Activated CD4-positive, alpha-beta T cell treated with anti-CD3 and anti-CD28 coated beads, Interleukin-2, Interleukin-6, amounts not matched to agents 100 ng/mL and 50 ng/mL, durations not matched to agents 16 hours and 8 hours (primary cell): ENCODE measurements around the gene RNF32.
"Not testable (repeated sequence)": the region's sequence is repeated elsewhere in the genome, so short reads cannot be mapped to it uniquely, and the experiment has no call there.

Source experiments
- DNase-seq: peaks from one replicate; pipeline ENCODE4 v3.0.0-alpha.2; 2020

Gene RNF32

DNA sequence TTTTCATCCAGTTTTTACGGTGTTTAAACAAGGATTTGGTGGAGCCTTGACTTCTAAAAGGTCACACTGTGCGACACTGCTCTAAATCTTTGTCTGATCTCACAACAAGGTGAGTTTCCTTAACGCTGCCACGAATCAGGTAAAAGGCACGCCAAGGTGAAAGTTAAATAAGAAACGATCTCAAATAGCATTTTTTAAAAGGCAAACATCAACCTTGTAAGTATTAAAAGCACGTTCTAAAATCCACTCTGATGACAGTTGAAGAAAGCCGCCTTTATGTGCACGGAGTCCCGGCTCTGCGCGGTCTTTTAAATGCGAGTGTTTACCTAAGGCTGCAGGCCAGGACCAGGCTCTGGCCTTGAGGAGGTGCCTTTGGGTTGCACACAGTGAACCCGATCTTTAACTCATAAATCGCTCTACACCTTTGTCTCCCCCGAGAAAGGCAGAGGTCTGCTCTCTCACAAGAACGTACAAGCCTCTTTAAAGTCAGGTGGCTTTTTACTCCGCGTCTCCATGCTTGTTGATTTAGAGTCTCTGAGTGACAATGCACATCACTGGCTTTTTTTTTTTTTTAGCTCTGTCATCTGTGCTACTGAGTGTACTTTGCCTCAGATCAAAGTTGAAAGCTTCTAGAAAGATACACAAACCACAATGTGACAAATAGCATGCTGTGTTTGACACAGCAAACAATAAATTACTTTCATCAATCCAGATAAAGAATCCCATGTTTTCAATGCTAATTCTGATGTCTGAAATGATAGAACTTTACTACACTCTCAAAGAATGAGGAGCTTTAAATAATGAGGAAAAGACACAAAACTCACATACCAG, 25.9 kb upstream of the RNF32 start:
- no peak for DNase-seq

DNA sequence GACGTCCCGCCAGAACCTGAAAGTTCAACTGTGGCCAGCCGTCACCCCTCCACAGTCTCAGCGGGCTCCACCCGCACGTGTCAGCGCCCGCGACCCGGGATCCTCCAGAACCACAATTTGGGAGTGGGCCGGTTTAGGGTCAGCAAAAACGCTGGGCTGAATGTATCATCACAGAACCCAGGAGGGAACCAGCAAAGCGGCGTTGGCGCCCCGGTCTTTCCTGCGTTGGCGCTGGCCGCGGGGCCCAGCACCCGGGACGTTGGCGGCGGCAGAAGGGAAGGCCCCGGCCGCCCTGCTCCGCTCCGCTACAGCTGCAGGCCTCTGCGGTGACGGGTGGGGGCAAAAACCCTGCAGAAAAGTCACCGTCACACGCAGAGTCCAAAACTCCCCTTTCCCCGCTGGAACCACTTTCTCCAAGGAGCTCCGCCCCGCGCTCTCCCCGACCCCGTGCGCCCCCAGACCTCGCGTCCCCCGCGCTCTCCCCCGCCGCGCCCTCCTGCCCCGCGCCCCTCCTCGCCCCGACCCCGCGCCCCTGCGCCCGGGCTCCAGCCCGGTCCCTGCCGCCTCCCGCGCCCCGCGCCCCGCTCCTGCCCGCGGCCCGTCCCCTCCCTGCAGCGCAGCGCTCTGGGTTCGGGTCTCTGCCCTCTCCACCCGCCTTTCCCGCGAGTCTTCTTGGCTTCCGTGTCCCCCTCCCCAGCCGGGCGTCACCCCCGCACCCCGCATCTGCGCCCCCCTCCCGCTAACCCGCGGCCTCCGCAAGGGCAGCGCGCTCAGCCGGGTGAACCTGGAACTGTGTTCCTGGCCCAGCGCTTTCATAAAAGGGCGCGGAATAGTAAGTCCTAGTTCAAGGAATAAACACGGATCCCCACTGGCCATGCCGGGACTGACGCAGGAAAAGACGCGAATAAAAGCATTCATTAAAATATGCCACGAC, 24.0 kb upstream of the RNF32 start:
- DNase-seq = no peak

DNA sequence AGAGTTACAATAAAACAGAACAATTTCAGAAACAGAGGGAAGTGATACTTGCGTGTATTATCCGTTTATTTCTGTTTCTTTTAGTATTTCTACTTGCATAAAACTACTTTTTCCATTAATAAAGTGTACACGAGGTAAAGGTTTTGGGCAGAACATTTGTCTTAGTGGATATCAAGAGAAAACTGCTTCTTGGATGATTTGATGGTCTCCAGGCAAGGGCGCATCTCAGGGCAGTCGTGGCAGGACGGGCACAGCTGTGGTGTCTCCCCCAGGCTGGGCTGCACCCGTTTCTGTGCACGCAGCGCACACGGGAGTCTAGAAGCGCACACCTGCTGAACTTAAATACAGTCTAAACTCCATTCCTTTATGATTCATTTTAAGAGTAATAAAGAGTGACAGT, 23.4 kb upstream of the RNF32 start:
- no peak for DNase-seq

DNA sequence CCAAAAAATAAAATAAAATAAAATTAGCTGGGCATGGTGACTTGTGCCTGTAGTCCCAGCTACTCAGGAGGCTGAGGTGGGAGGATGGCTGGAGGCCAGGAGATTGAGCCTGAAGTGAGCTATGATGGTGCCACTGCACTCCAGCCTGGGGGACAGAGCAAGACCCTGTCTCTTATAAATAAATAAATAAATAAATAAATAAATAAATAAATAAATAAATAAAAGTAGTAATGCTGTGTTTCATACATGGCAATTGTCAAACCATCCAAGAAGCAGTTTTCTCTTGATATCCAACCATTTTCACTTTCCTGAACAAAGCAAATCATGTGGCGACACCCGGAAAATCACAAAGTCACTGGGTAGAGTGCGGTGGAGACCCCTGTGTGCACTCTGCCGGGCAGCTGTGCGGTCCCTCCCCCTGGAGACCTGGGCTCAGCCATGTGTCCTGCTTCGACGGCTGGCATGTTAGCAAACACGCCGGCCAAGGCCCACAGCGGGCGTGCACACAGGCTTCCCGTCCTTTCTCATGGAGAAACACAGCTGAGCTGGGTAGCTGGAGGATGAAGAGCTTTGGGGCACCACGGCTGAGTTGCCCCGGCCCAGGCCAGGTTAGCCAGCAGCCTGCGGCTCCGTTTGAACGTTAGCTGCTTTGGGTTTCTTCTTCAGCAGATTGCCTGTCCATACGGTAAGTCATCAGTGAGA, 22.3 kb upstream of the RNF32 start:
- no peak for DNase-seq

DNA sequence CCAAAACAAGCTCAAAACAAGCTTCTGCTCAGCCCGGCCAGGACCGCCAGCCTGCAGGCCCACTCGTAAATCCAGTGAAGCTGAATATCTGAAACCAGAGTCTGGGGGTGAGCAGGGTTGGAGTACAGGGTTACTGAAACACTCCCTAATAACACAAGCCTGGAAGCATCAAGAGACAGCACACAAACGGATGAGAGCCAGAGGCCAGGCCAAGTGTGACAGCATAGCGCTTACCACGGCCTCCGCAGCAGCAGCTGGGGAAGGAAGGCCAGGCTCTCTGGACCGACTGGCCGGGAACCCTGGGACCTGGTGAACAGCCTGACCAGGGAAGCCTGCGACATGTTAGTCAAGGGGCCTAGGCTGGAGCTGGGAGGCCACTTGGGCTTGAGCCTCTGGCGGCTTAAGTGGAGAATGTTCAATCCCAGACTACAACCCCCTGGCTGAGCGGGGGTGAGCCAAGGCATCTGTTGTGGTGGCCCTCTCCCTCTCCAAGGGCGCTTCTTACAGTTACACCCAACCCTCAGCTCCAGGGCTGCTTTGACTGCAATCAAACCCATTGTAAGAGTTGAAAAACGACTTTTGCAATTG, 21.7 kb upstream of the RNF32 start:
- no peak for DNase-seq

DNA sequence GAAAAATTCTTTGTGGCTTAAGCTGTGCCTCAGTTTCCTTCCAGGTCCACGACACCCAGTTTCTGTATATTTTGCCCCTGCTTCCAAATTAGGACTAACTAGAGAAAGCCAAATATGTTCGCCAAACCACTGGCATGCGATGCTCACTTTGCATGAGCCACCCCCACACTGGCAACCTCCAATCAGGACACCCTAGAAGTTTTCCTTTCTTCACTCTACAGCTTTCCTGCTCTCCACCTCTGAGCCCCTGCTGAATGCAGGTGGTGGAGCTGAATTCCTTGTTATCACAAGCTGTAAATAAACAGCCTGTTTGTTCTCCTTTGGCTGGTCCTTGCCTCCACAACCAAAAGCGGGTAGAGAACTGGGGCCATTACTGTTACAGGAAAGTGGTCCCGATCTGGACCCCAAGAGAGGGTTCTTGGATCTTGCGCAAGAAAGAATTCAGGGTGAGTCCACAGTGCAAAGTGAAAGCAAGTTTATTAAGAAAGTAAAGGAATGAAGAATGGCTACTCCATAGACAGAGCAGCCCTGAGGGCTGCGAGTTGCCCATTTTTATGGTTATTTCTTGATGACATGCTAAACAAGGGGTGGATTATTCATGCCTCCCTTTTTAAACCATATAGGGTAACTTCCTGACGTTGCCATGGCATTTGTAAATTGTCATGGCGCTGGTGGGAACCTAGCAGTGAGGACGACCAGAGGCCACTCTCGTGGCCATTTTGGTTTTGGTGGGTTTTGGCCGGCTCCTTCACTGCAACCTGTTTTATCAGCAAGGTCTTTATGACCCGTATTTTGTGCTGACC, 20.9 kb upstream of the RNF32 start:
- not testable (repeated sequence) for DNase-seq

DNA sequence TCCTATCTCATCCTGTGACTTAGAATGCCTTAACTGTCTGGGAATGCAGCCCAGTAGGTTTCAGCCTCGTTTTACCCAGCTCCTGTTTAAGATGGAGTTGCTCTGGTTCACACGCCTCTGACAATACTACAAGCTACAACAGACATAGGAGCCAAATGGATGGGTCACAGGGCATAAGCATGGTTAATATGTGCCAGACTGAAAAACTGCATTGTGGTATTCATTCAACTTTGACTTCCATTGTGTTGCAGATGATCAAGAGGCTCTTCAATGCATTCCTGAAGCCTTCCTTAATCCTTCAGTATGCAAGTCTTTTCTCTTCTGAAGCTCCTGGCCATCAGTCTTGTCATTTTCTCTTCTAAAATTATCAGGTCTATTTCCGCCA, 20.3 kb upstream of the RNF32 start:
- DNase-seq = no peak

DNA sequence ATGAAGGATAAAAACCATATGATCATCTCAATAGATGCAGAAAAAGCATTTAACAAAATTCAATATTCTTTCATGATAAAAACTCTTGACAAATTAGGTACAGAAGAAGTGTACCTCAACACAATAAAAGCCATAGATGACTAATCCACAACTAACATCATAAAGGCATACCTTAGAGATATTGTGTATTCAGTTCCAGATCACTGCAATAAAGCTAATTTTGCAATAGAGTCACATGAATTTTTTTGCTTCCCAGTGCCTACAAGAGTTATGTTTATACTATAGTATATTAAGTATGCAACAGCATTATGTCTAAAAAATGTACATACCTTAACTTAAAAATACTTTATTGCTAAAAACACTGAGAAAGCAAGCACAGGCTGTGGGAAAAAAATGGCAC, 18.9 kb upstream of the RNF32 start:
- no peak for DNase-seq

DNA sequence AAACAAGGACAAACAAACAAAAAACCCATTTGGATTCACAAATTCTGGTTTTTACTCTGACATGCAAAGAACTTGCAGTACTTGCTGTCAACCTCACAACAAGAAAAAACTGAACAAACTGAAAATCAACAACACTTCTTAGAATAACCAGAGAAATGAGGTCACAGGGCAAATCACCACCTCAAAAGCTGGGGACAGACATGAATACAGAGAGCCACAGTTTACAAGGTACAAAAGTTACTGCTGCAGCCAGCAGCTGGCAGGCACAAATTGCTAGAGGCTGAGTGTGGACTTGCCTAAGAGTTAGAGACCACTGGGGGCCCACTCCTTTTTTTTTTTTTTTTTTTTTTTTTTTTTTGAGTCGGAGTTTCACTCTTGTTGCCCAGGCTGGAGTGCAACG, 15.0 kb upstream of the RNF32 start:
- DNase-seq = peak; percentile 7

DNA sequence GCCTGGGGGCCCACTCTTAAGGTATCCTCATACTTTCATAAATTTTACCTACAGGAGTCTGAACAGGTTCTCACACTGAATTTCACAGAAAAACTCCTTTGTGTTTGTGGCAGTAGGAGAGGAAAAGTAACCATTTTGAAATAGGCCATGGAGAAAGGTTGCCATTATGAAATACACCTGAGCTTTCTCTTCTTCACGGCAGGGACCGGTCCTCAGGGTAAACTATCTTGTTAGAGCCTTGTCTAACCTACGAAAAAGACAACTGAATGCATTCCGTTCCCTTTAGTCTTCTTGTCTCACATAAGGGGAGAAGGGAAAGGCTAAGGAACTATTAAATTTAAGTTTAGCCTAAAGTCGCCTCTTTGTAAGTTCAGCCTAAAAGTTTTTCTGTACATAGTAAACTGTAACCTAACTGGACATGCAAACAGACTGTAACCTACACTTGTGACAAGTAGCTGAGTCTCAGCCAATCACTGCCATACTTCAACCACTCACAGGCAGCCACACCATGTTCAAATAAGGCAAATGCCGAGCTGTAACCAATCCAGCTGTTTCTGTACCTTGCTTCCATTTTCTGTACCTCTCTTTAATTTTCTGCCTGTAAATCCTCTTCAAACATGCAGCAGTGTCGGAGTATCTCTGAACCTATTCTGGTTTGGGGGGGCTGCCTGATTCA, 14.2 kb upstream of the RNF32 start:
- no peak for DNase-seq

DNA sequence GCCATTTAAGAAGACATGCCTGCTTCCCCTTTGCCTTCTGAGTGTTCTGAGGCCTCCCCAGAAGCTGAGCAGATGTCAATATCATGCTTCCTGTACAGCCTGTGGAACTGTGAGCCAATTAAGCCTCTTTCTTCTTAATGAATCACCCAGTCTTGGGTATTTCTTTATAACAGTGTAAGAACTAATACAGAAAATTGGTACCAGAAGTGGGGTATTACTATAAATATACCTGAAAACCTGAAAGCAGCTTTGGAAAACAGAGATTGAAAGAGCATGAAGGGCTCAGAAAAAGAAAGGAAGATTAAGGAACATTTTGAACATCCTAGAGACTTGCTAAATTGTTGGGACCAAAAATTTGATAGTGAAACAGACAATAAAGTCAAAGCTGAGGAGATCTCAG, 12.0 kb upstream of the RNF32 start:
- DNase-seq = no peak

DNA sequence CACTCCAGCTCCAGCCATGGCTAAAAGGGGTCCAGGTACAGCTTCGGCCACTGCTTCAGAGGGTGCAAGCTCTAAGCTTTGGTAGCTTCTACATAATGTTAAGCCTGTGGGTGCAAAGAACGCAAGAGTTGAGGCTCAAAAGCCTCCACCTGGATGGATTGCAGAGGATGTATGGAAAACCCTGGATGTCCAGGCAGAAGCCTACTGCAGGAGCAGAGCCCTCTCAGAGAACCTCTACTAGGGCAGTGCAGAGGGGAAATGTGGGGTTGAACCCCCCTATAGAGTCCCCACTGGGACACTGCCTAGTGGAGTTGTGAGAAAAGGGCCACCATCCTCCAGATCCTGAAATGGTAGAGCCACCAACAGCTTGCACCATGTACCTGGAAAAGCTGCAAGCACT, 10.7 kb upstream of the RNF32 start:
- no peak for DNase-seq

DNA sequence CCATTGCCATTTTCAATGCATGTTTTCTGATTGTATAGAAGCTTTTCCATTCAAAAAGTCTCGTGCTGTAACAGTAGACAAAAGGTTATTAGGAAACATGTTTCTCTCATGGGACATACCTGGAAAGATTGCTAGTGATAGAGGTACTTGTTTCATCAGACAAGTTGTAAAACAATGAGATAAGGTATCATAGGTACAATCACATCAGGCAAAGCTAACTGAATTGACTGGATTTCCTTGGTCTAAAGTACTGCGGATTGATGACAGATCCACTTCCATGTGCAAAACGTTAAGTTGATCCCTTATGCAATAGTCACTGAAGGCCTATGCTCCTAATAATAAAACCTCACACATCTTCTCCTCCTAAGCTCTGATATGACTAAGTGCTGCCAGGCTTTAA, 6.5 kb upstream of the RNF32 start:
- DNase-seq = no peak

DNA sequence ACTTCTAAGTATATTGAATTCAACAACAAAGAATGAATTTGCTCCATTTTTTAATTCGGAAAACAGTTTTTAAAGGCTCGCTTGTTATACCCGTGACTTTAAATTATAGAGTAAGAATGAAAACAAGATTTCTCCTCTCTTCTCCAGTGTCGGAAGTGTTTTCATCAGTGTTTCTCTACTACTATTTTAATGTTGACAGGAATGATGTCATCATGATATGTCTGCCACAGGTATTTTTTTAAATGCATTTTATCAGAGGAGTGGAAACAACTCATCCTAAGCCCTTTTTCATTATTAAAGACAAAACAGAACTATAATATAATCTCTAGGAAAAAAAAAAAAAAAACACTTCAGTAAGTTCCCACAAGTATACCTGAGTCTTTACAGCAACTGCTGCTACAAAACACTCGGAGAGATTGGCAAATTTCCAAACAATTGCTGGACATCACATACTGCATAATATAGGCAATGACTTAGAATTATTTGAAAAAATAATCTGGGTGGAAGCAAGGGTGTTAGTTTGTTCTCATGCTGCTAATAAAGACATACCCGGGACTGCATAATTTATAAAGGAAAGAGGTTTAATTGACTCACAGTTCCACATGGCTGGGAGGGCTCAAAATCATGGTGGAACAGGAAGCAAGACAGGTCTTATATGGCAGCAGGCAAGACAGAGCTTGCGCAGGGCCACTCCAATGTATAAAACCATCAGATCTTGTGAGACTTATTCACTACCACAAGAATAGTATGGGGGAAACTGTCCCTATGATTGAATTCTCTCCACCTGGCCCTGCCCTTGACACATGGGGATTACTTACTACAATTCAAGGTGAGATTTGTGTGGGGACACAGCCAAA, 4.8 kb upstream of the RNF32 start:
- DNase-seq = no peak

DNA sequence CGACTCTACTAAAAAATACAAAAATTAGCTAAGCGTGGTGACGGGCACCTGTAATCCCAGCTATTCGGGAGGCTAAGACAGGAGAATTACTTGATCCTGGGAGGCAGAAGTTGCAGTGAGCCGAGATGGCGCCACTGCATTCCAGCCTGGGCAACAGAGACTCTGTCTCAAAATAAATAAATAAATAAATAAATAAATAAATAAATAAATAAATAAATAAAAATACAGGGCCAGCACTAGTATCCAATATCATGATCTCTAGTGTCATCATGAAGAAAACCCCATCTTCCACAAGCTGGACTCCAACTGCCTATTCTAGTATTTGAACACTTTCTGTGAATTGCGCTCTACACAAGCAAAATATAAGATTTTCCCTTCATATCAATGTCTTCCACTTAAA, 3.5 kb upstream of the RNF32 start:
- not testable (repeated sequence) for DNase-seq

DNA sequence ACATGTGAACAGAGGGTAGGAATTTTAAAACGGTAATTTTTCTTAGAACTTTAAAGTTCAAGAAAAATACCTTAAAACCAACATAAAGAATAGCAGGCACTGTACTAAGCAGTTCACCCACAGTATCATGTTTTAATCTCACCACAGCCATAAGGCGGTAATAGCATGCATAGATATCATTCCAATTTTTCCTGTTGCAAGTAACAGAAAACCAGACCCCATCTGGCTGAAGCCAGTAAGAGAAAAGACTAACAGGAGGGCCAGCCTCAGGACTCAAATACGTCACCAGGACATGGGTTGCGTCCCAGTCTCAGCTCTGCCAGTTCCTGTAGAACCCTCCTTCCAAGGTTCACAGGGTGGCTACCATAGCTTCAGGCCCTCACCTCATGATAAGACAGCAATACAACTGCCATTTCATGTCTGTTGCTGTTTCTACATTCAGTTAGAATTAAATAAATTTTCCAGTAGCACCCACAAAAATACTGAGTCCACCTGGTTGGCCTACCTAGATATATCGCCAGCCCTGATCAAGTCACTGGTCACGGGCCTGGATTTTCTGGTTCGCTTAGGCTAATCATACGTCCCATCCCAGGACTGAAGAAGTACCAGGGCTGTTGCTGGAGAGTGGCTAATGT, 2.0 kb upstream of the RNF32 start:
- DNase-seq = no peak

DNA sequence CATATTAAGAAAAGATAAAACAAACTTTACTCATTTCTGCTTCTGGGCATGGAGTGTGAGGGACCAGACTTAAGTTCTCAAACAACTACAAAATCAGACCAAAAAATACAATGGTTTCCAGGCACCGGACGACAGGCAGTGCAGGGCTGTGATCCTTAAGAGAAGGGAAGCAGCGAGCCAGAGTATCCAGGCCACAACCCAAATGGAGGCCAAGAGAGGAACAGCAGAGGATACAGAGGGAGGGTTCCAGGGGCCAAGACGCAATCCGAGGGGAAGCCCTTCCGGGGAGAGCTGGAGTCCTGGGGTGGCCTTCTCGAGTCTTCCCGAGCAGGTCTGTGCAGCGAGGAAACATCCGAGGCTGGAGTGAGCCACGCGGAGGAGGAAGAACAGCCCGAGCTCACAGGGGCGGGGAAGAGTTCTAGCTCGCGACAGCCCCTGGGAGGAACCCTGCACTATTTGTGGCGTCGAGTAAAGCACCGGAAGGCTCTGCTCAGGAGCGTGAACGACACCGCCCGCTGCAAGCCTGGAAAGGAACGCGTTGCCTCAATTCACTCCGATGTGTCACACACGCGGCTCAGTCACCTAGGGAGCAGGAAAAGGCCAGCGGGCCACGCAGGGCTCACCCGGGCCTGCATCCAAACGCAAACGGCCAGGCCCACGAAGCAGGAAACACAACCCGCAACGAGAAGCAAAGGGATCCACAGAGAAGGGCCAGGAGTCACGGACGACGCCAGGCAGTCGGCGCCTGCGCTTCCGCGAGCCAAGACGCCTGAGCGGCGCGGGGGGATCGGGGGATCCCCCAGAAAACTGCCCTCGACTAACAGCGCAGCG, 933 bp upstream of the RNF32 start:
- DNase-seq = no peak

DNA sequence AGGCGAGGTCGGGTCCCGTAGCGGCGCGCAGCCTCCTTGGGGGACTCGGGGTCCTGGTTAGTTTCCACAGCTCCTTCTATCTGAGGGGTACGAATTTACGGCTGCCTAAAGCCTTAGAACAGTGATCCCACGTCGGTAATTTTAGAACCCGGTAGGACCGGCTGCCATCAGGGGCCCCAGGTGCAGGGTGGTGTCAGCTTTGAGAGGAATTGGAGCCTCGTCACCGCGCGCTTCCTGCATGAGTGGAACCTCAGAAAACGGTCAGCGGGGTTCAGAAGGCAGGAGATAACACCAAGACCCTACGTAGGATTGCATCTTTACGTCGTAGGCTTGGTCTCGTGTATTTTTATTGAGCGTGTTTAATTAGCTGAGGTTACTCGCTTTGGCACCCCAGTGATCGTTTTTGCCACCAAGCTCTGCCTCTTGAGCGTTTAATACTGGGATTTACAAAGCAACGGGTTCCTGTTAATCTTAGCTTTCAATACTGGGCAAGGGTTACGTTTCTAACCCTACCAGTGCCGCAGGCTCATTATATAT, 443 bp downstream of the RNF32 start:
- DNase-seq = peak; percentile 71
